Activated T-helper 1 cell treated with anti-CD3 and anti-CD28 coated beads, Interleukin-2, amount 50 U/mL, for 16 hours (primary cell): ENCODE results near the gene DDX17.

Experiments used
- DNase-seq, 2 donors: peaks; one replicate each; pipeline ENCODE4 v3.0.0-alpha.2; 2020; ENCODE audit warnings: low read depth in 1 of 2, low spot score in 1 of 2

The DDX17 gene

DNA sequence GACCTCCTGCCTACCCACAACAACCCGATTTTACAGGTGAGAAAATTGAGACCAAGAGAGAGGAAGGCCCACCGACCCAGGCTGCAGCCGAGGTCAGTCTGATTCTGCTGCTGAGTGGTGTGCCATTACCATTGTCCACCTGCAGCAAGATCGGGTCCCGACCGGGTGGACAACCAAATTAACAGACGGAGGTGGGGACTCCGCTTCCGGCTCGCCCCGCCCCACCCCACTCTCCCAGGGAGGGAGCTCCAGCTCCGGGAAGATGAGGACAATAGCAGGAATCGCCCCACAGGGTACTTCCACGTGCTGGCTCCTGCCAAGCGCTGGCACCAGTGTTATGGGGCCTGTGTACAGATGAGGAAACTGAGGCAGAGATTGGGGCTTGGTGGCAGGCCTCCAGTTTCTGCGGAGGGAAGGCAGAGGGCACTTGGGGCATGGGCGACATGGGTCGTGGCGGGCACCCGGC lies 38.6 kb downstream of the DDX17 start:
- no peak for DNase-seq

DNA sequence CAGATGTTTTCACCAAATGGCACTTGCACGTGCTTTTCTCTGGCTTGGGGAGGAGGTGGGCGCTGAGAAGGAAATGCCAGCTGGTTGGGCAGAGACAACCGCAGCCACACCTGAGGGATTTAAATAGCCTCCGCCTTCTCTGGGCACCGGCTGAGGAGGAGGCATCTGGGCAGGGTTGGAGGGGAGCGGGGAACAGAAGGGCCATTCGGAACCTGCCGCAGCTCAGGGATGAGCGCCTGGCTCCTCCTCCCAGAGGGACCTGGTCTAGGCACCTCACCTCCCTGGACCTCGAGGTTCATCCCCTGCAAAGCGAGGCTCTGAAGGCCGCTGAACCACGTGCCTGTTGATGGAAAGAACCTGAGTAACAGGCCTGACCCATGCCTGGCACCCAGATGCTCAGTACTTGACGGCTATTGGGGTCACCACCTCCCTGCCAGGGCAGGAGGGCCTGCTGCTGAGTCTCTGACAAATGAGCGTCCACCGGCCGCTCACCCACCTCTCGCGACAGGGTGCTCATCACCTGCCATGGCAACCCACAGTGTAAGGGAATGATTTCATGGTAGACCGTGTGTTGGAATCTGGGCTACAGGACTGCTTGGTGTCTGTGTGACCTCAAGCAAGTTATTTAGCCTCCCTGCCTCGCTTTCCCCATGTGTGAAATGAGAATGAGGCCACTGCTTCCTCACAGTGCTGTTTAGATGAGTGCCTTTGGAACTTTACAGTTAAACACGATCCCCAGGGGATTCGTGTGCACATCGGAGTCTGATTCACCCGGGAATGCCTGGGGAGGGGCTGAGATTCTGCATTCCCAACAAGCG lies 40.2 kb downstream of the DDX17 start:
- DNase-seq = no peak

- no peak for DNase-seq
These were observed 41.0 kb downstream of the DDX17 start for GRCh38 chr22:38464992-38465672.

GRCh38 chr22:38462960-38463784 lies 42.9 kb downstream of the DDX17 start:
- DNase-seq = no peak

DNA sequence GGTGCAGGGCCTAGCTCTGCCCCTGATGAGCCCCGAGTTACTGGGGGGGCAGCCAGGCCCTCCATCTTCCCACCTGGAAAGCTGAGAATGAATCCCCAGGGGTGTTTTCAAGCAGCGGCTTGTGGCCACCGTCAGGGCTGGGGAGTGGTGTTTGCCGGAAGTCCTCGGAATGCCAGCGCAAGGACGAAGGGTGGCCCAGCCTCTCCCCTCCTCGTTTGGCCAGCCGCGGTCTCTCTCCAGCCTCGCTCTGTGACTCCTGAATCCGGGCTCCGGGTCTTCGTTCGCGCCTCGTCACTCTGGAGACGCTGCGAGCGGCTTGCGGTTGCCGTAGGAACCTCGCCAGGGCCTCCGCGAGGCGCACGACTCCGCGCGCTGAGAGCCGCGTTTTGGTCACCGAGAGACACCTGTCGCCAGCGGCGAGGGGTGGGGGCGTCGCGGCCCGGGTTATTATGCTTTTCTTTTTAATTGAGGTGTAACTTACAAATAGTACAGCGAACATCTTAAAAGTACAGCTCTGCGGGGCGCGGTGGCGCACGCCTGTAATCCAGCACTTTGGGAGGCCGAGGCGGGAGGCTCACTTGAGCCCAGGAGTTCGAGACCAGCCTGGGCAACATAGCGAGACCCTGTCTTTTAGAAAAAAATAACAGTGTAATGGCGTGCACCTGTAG lies 44.6 kb downstream of the DDX17 start:
- DNase-seq = no peak

DNA sequence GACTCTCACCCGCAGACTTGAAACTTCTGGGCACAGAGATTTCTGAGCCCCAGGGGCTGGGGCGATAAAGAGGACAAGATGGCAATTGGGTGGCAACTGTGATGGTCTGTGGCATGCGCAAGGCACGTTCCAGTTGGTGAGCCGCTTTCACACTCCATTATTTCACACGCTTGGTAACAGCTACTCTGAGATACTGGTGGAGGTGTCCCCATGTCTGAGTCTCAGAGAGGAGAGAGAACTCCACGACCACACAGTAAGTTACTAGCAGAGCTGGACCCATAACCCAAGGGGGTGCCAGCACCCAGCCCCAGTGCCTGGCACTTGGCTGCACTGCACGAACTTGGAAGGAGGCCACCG lies 45.1 kb downstream of the DDX17 start:
- no peak for DNase-seq

GRCh38 chr22:38460426-38460840 lies 45.7 kb downstream of the DDX17 start:
- no peak for DNase-seq

DNA sequence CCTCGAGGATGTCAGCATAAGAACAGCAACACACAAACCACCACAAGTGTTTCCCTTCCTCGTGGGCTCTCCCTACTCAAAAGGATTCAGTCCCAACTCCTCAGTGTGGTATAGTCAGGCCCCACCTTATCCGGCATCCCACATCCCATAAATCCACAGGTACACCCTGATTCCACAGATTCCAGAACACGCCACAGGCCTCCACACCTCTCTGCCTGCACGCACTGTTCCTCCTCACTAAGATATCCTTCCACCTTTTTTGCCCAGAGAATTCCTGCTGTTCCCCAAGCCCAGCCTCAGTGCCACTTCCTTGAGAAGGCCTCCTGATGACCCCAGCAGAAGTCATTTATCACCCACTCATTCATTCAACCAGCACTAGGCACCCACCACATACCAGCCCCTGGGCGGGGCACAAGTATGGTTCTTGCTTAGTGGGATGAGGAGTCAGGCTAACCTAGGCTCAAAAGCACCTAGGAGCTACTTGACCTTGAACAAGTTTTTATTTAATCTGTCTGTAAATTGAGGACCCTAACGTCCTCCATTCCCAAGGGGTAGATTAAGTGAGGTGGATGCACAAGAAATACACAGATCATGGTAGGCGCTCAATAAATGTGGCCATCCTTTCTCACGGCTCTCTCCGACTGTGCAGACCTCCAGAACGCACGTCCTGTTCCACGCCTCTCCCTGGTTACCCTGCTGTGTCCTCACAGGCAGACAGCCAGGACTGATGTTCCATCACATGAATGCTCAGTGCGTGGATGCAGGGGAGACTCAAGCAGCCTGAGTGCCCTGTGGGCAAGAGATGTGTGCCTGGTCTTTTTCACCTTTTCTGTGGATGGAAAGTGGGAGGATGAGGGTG lies 49.0 kb downstream of the DDX17 start:
- no peak for DNase-seq

DNA sequence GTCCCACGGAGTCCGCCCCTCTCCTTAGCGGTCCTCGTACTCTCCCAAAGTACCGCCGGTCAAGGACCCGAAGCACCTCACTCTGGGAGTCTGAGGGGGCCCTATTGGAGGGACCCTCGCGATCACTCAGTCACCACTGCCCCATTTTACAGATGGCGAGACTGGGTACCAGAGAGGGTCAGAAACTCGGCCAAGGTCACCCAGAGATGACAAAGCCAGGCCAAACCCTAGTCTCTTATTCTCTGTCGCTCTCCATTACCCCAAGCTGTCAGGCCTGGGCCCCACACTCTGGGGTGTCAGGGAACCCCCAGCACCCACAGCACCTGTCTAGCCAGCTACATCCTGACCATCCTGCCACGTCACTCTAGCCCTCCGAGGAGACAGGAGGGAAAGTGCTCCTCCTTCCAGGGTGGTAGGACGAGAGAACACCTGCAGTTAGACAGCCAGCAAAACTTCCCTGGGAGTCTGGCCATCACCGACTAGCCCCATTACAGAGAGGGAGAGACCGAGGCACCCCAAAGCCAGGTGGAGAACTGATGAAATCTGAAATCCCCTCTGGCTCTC lies 49.8 kb downstream of the DDX17 start:
- no peak for DNase-seq

- no peak for DNase-seq
These were observed 50.4 kb downstream of the DDX17 start for GRCh38 chr22:38455530-38456271.

DNA sequence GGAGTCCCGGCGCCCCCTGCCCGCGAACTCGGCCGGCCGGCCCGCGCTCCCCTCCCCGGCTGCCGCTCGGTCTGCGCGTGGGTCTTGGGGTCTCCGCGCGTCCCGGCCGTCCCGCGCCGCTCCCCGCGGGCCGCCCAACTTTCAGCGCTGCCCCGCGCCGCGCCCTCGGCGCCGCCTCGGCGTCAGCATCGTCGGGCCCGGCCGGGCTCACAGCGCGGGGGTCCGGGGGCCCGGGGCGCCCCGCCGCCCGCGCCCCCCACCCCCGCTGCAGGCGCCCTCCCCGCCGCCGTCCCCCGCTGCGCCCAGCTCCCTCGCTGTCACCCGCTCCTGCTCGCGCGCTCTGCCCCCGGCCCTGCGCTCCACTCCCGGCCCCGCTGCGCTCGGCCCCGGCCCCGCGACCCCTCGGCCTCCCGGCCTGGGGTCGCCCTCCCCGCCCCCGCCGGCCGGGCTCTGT lies 51.0 kb downstream of the DDX17 start, which contains the start of gene KCNJ4:
Gene KCNJ4 (minus strand): TSS at position 124 of the 454 bp plus-strand sequence. CDS start 27,067 bp downstream, outside the sequence.
- no peak for DNase-seq

- no peak for DNase-seq
These were observed 51.6 kb downstream of the DDX17 start for GRCh38 chr22:38454353-38455075.

DNA sequence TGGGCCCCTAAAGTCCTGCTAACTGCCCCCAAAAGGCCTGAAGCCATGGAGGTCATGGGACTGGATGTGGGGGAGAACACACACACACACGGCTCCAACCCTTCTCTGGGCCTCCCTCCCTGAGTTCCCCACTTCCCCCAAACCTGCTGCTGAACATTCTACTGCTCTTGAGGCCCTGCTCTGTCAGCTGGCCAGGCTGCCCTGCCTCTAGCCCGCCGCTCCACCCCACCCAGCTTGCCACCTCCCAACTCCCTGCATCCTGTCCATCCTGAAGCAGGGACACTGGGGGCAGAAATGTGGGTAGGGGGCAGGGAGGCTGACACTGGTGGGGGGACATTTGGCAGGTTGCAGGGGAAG lies 52.1 kb downstream of the DDX17 start:
- DNase-seq = no peak

DNA sequence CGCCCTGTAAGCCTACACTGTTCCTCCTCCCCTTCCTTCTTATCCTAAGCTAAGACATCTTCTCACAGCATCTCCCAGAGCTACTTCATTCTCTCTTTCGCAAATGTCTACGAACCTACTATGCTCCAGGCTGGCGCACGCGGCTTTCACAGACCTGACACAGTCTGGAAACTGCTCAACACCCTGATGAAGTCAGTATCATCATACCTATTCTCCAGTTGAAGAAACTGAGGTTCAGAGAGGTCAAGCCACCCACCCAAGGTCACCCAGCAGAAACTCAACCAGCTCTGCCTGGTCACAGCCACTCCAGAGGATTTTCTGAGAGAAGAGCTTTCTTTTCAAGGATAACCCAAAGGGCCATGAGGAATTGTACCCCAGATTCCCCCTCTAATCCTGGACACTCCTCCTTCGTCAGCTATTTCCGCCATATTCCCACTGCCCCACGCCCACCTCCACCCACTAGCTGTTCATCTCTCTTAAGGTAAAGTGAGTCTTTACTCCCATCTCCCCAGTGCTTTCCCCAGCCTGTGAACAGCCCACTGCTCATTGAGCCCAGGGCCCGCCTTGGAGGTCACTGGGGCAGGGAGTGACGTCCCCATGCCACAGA lies 52.9 kb downstream of the DDX17 start:
- no peak for DNase-seq

GRCh38 chr22:38452373-38453065 lies 53.6 kb downstream of the DDX17 start:
- DNase-seq = no peak

GRCh38 chr22:38451864-38452263 lies 54.2 kb downstream of the DDX17 start:
- no peak for DNase-seq

DNA sequence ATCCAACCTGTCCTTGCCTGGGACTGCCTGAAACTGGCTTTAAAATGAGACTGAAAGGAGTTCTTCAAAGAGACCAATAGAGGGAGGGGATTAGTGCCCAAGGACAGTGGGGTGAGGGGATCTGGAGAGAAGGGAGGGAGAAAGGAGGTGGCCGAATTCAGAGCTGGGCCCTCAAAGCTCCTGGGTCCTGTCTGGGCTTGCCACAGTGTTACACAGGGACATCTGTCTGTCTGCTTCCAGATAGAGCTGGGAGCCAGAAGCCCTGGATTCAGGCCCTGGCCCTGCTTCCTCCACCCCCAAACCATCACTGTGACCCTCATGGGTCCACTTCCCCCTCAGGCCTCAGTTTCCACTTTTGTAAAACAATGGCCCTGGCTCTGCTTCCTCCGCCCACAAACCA lies 54.7 kb downstream of the DDX17 start:
- no peak for DNase-seq
